K562 (cell line): Measurements from ENCODE around the gene ERC2. TPM values are rescaled to one million over a fixed set of nuclear protein-coding genes. Genes with fewer than 3 reads are reported as not detected.

Source experiments
- ATAC-seq: fragments of 200-7000 bp; cut with Tn5 transposase; 3 replicates; pipeline ENCODE4 v1.9.1; 2020; ENCODE audit warnings: moderate library complexity
- BruUV-seq: library from RNA; stranded (reverse); fragments of 400-500 nt; replicated peaks from 2 replicates; lab custom pipeline; 2021; lab: Mats Ljungman, UMichigan
- CTCF ChIA-PET: fragments of 300-600 bp; formaldehyde crosslinking; extraction: SDS; loops from one replicate; lab custom pipeline; 2021; ENCODE audit warnings: low intra/inter-chr PET ratio; lab: Yijun Ruan, JAX
- POLR2A ChIA-PET: fragments of 300-600, 350-650 bp; sonication (Branson Sonifier 250); formaldehyde crosslinking; extraction: SDS; loops from one replicate; lab custom pipeline; 2021; ENCODE audit warnings: antibody characterized with exemption, inconsistent platforms; lab: Yijun Ruan, JAX
- DNase-seq, 4 experiments: peaks; one replicate each; pipeline versions ENCODE4 v3.0.0 to v3.0.0-alpha.2; 2011 to 2018; ENCODE audit warnings: low spot score in 3 of 4, mixed read lengths in 3 of 4; ENCODE audit errors: extremely low read depth in 1 of 4
- FAIRE-seq: peaks from 2 replicates; lab custom pipeline; 2011; peaks lifted over from hg19 to GRCh38; lab: Jason Lieb, UNC
- H2AFZ ChIP-seq: 2 replicates; pipeline ENCODE4 v1.6.0; 2011; ENCODE audit warnings: low read depth, low read length, control low read depth, inconsistent platforms
- H3K27ac ChIP-seq: fragments of 200-600 bp; 3 replicates; pipeline ENCODE4 v1.8.0; 2011; ENCODE audit warnings: low read depth, mild to moderate bottlenecking, control low read depth, inconsistent platforms, low read length, moderate library complexity, mixed read lengths; ENCODE audit errors: extremely low read depth
- H3K27me3 ChIP-seq, 2 experiments: fragments of 300-600 bp in 1 of 2; 2 replicates in 1 of 2; 3 replicates in 1 of 2; pipeline versions ENCODE4 v1.6.0 to v1.8.0; 2011; ENCODE audit warnings: inconsistent platforms in 2 of 2, low read length in 2 of 2, mild to moderate bottlenecking in 1 of 2, mixed read lengths in 1 of 2, moderate library complexity in 1 of 2; ENCODE audit not compliant: control insufficient read depth in 2 of 2, insufficient read depth in 2 of 2
- H3K36me3 ChIP-seq: fragments of 300-600 bp; 3 replicates; pipeline ENCODE4 v1.8.0; 2011; ENCODE audit warnings: mild to moderate bottlenecking, low read length, inconsistent platforms; ENCODE audit not compliant: control insufficient read depth, insufficient read depth
- H3K4me1 ChIP-seq, 2 experiments: fragments of 200-600 bp in 1 of 2; replicated peaks in 1 of 2; 2 replicates in 1 of 2; 3 replicates in 1 of 2; pipeline versions ENCODE4 v1.5.1 to v1.8.0; 2011; ENCODE audit warnings: inconsistent platforms in 2 of 2, low read length in 2 of 2, mild to moderate bottlenecking in 1 of 2, mixed read lengths in 1 of 2, moderate library complexity in 1 of 2; ENCODE audit not compliant: control insufficient read depth in 2 of 2, insufficient read depth in 2 of 2
- H3K4me2 ChIP-seq: 2 replicates; pipeline ENCODE4 v1.6.1; 2011; ENCODE audit warnings: low read length, control low read depth, inconsistent platforms, mixed read lengths; ENCODE audit not compliant: insufficient read depth
- H3K4me3 ChIP-seq: fragments of 200-600 bp; sonication (generic), shearing (Covaris generic); 2 replicates; pipeline ENCODE4 v1.5.1; 2016; ENCODE audit warnings: control low read depth, inconsistent platforms
- H3K79me2 ChIP-seq: fragments of 200-600 bp; 3 replicates; pipeline ENCODE4 v1.8.0; 2011; ENCODE audit warnings: low read length, inconsistent platforms; ENCODE audit not compliant: control insufficient read depth, insufficient read depth
- H3K9ac ChIP-seq, 2 experiments: 2 replicates each; pipeline versions ENCODE4 v1.6.0 to v1.6.1; 2011; ENCODE audit warnings: low read depth in 2 of 2, low read length in 2 of 2, control low read depth in 1 of 2, inconsistent platforms in 1 of 2, mild to moderate bottlenecking in 1 of 2, mixed read lengths in 1 of 2; ENCODE audit not compliant: insufficient read depth in 1 of 2
- H3K9me1 ChIP-seq: one replicate; pipeline ENCODE4 v1.6.0; 2011; ENCODE audit warnings: inconsistent platforms, mild to moderate bottlenecking, low read length, moderate library complexity; ENCODE audit not compliant: control insufficient read depth, insufficient read depth
- H3K9me3 ChIP-seq: replicated peaks from 2 replicates; pipeline ENCODE4 v1.5.1; 2011; ENCODE audit warnings: low read depth, low read length, inconsistent platforms; ENCODE audit not compliant: control insufficient read depth, insufficient read depth
- H4K20me1 ChIP-seq: replicated peaks from 2 replicates; pipeline ENCODE4 v1.6.1; 2011; ENCODE audit warnings: low read length, inconsistent platforms, mixed read lengths; ENCODE audit not compliant: control insufficient read depth, insufficient read depth
- CREM ChIP-seq: IDR thresholded peaks from 2 replicates; pipeline ENCODE4 v1.6.1; 2014; ENCODE audit warnings: antibody characterized with exemption, low read depth
- KLF10 ChIP-seq: fragments of 250-450 bp; sonication (Bioruptor Pico); IDR thresholded peaks from 2 replicates; pipeline ENCODE4 v1.6.1; 2021; ENCODE audit warnings: matching md5 sums
- L3MBTL2 ChIP-seq: fragments of 450-650 bp; IDR thresholded peaks from 2 replicates; pipeline ENCODE4 v1.6.1; 2016; ENCODE audit warnings: mild to moderate bottlenecking, moderate library complexity
- NFE2L1 ChIP-seq: fragments of 450-650 bp; IDR thresholded peaks from 2 replicates; pipeline ENCODE4 v1.6.1; 2016; ENCODE audit warnings: missing genetic modification characterization, low read depth, mild to moderate bottlenecking, missing compliant biosample characterization, moderate library complexity, borderline replicate concordance
- POU5F1 ChIP-seq: fragments of 150-350 bp; IDR thresholded peaks from 2 replicates; pipeline ENCODE4 v1.6.1; 2014; ENCODE audit warnings: borderline replicate concordance, low read length, low read depth, mild to moderate bottlenecking; ENCODE audit not compliant: partially characterized antibody
- RBM34 ChIP-seq: fragments of 200-400 bp; formaldehyde crosslinking; IDR thresholded peaks from 2 replicates; pipeline ENCODE4 v1.6.1; 2018; ENCODE audit warnings: low read length, borderline replicate concordance; ENCODE audit not compliant: insufficient read depth
- SMARCA5 ChIP-seq: fragments of 450-650 bp; IDR thresholded peaks from 2 replicates; pipeline ENCODE4 v1.6.1; 2016
- TCFL5 ChIP-seq: fragments of 250-450 bp; sonication (Bioruptor Pico); conservative IDR thresholded peaks from 2 replicates; pipeline ENCODE4 v1.6.1; 2021; ENCODE audit warnings: mild to moderate bottlenecking, moderate library complexity, matching md5 sums
- YY1 ChIP-seq, 3 experiments: IDR thresholded peaks; 2 replicates each; pipeline ENCODE4 v1.6.1; 2011; ENCODE audit warnings: low read length in 2 of 3, mild to moderate bottlenecking in 2 of 3, moderate library complexity in 2 of 3, borderline replicate concordance in 1 of 3, control low read depth in 1 of 3, low read depth in 1 of 3; ENCODE audit not compliant: insufficient read depth in 3 of 3, insufficient replicate concordance in 2 of 3, control insufficient read depth in 1 of 3, insufficient read length in 1 of 3; ENCODE audit errors: extremely low read depth in 1 of 3
- ZNF146 ChIP-seq: IDR thresholded peaks from one replicate; pipeline ENCODE4 v1.6.1; 2018; ENCODE audit warnings: missing compliant biosample characterization; ENCODE audit not compliant: unreplicated experiment
- ZZZ3 ChIP-seq: fragments of 450-650 bp; IDR thresholded peaks from 2 replicates; pipeline ENCODE4 v1.6.1; 2016; ENCODE audit warnings: antibody characterized with exemption, mild to moderate bottlenecking, moderate library complexity
- WGBS: fragments of 100-300 bp; shearing (Covaris generic); methylation state at CpG from one replicate; pipeline ENCODE4 v1.1.6; 2016; ENCODE audit warnings: low coverage, mixed read lengths; ENCODE audit not compliant: insufficient coverage; ENCODE audit errors: missing lambda C conversion rate; 5-methylcytosine and 5-hydroxymethylcytosine counted together
- in situ Hi-C: fragments of 300-500 bp; cut with MboI; formaldehyde crosslinking; loops from 4 replicates; pipeline ENCODE4 v1.15.0; 2018; ENCODE audit warnings: inconsistent platforms, mixed read lengths
- intact Hi-C: fragments of 100-400 bp; cut with micrococcal nuclease; formaldehyde crosslinking; loops from 2 replicates; pipeline ENCODE4 v1.14.2; 2022
- polyA plus RNA-seq, 8 experiments: library from polyadenylated mRNA; depleted of rRNA in 4 of 8; stranded (reverse) in 5 of 8; unstranded in 3 of 8; fragments of >200 nt; fragmentation: Nextera tagmentation in 2 of 8; fragmentation: Illumina TruSeq in 1 of 8; extraction: Ambion mirVana in 2 of 8; extraction: Trizol in 1 of 8; gene quantifications; 2 replicates each; pipeline versions ENCODE4 v1.2.1 to v1.2.3, GENCODE V29; 2011 to 2014; ENCODE audit warnings: inconsistent platforms in 1 of 8, missing spikeins in 1 of 8
- total RNA-seq, 7 experiments: library from RNA; depleted of rRNA in 6 of 7; stranded (reverse); fragments of >200 nt in 6 of 7; fragmentation: Illumina TruSeq in 2 of 7; extraction: Trizol in 2 of 7; gene quantifications; 2 replicates each; pipeline versions ENCODE4 v1.2.1 to v1.2.3, GENCODE V29; 2011 to 2021; ENCODE audit warnings: low replicate concordance in 1 of 7

The ERC2 gene
- total and polyA plus RNA-seq, 9 of the 15 experiments (the other 6 are each of a cell fraction or from before 2014, with no cell fraction given), result 0.04 to 0.18 (median 0.07) TPM; not detected in 2

DNA sequence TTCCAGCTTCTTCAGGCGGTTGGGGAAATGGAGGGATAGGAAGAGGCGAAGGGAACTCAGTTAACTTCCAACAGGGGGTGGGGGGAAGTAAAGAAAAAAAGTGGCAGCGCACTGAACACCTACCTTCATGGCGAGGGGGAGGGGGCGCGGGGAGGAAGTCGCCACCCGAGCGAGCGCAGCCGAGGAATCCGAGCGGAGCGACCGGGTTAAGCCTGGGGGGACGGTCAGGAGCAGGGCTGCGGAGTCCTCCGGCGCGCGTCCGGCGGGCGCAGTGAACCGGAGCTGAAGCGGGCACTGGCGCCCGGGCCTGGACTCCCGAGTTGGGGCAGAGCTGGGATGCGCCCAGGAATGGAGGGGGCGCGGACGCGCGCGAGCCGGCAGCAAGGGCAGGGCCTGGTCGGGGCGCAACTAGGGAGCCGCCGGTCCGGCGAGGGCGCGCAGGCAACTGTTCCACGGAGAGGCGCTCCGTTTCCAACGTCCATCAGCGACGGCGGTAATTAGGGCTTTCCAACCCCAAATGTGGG is 981.3 kb downstream of the ERC2 start, which contains the start of gene WNT5A (continued):
- TF ChIP-seq ZNF146 (CRISPR knock-in tag), result no peak
- no peak for TF ChIP-seq ZZZ3
- no peak for TF ChIP-seq CREM
- no peak for TF ChIP-seq KLF10 (CRISPR knock-in tag)
- TF ChIP-seq TCFL5 (CRISPR knock-in tag), result no peak
- TF ChIP-seq NFE2L1 (tag), result no peak
- TF ChIP-seq, all 486 proteins: peak for 0

GRCh38 chr3:55486101-55486856 is 982.0 kb downstream of the ERC2 start:
- FAIRE-seq (no peak), ATAC-seq (no peak), DNase-seq (no peak)
- POLR2A ChIA-PET, result no interaction called here
- H3K27me3 ChIP-seq, result peaks cover 0 to 47% of the 10 kb centered on the region in 2 experiments; a peak in 2 of 5 replicates
- WGBS, result 4% methylated on average over 30 of the region's 49 CpGs
- in situ Hi-C loops (no loop called here), intact Hi-C loops (loop anchor here (10.0 kb wide), 1 partner anchor 259 kb away; no protein-coding TSS in a partner anchor)
- no peaks in the 10 kb centered on the region for H3K9me1 ChIP-seq
- no peaks in the 10 kb centered on the region for H3K36me3 ChIP-seq
- H3K4me3 ChIP-seq, result no peak overlapping the region
- no peaks in the 10 kb centered on the region for H3K79me2 ChIP-seq
- no peak for TF ChIP-seq L3MBTL2
- no peak for TF ChIP-seq SMARCA5
- TF ChIP-seq POU5F1, result no peak
- TF ChIP-seq YY1 (IDR thresholded peaks at IDR 0.05; ENCODE audit: borderline replicate concordance in 1 of 3, control insufficient read depth in 1 of 3, extremely low read depth in 1 of 3, insufficient read depth in 3 of 3, insufficient read length in 1 of 3, insufficient replicate concordance in 2 of 3, low read depth in 1 of 3, low read length in 2 of 3), result no peak
- no peak for TF ChIP-seq RBM34
- no peaks in the 10 kb centered on the region for H4K20me1 ChIP-seq
- H3K9ac ChIP-seq, result no peak overlapping the region
- BruUV-seq, result no TSS peak
- no peaks in the 10 kb centered on the region for H3K9me3 ChIP-seq
- H3K4me1 ChIP-seq, result peaks cover 0 to 3% of the 10 kb centered on the region in 2 experiments; a peak in 1 of 5 replicates
- CTCF ChIA-PET, result no interaction called here
- no peak overlapping the region for H3K4me2 ChIP-seq
- H2AFZ ChIP-seq, result no peak overlapping the region
- no peak overlapping the region for H3K27ac ChIP-seq
